Measurements from ENCODE around the gene C6orf89.

The C6orf89 gene

DNA sequence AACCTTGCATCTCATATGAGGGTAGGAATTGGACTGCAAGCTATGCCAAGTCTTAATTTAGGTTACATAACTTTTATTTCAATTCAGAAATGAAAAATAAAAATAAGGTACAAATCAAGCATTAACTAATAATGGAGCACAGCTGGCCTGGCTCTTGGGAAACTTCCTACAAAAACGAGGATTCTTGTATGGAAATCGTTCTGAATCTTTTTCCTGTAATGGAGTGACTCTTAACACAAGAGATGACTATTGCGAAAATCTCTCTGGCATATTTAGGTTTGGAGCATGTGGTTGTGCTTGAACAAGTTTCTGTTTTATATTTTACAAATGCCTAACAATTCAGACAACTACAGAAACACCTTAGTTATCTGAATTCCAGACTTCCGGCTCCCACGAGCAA, 34.8 kb downstream of the C6orf89 start:
- no peaks in the 10 kb centered on the region for H3K79me2 ChIP-seq (ENCODE audit: insufficient read depth, low read length)
- peaks cover 19% of the 10 kb centered on the region; the same call in 1 of the 2 replicates for H3K36me3 ChIP-seq (ENCODE audit: insufficient read depth, low read length)
- H3K4me2 ChIP-seq (ENCODE audit: low read depth, low read length, poor library complexity, severe bottlenecking): no peak overlapping the region
- no peaks in the 10 kb centered on the region for H3K9me2 ChIP-seq (replicated peaks; ENCODE audit: low read depth, low read length)
- no peak for TF ChIP-seq EZH2phosphoT487 (IDR thresholded peaks at IDR 0.05; ENCODE audit: borderline replicate concordance)
- TF ChIP-seq, protein P1, sequence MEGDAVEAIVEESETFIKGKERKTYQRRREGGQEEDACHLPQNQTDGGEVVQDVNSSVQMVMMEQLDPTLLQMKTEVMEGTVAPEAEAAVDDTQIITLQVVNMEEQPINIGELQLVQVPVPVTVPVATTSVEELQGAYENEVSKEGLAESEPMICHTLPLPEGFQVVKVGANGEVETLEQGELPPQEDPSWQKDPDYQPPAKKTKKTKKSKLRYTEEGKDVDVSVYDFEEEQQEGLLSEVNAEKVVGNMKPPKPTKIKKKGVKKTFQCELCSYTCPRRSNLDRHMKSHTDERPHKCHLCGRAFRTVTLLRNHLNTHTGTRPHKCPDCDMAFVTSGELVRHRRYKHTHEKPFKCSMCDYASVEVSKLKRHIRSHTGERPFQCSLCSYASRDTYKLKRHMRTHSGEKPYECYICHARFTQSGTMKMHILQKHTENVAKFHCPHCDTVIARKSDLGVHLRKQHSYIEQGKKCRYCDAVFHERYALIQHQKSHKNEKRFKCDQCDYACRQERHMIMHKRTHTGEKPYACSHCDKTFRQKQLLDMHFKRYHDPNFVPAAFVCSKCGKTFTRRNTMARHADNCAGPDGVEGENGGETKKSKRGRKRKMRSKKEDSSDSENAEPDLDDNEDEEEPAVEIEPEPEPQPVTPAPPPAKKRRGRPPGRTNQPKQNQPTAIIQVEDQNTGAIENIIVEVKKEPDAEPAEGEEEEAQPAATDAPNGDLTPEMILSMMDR (conservative IDR thresholded peaks at IDR 0.05; ENCODE audit: low read length): no peak
- no peaks in the 10 kb centered on the region for H3K27me3 ChIP-seq (ENCODE audit: insufficient read depth, low read length, poor library complexity, severe bottlenecking)
- H3K9ac ChIP-seq (ENCODE audit: low read depth, low read length, poor library complexity, severe bottlenecking): no peak overlapping the region
- no peak overlapping the region for H3K4me3 ChIP-seq (ENCODE audit: low read length, poor library complexity, severe bottlenecking)
- H3F3A ChIP-seq (ENCODE audit: low read depth): no peaks in the 10 kb centered on the region
- H3K4me1 ChIP-seq (ENCODE audit: insufficient read depth, low read length, poor library complexity, severe bottlenecking): peaks cover 43% of the 10 kb centered on the region
- no peaks in the 10 kb centered on the region for H4K20me1 ChIP-seq (ENCODE audit: insufficient read depth, low read length, poor library complexity, severe bottlenecking)
- no peaks in the 10 kb centered on the region for H3K9me3 ChIP-seq (ENCODE audit: insufficient read depth, low read depth, low read length)
- no peak overlapping the region for H2AFZ ChIP-seq (ENCODE audit: low read length)

DNA sequence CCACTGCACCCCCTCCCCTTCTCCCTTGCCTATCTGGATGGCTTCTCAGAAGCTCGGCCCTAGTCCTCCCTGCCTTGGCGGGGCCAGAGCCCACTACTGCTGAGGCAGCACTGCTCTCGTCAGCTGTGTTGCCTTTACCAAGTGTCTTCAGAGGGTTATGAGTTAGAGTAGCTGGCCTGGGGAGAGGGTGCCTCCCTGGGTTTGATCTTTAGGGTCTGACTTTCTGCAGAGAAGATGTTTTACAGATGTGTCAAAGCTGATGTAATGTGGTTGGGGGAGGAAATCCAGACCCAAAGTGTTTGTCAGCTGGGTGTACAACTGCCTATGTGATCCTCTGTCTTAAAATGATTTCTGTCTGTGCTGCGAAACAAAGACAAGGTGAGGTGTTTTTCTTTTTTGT, 38.4 kb downstream of the C6orf89 start:
- Histone ChIP-seq H3K9me3 (ENCODE audit: insufficient read depth, low read depth, low read length) (no peaks in the 10 kb centered on the region), H3K4me2 (ENCODE audit: low read depth, low read length, poor library complexity, severe bottlenecking) (no peak overlapping the region), H3K4me3 (ENCODE audit: low read length, poor library complexity, severe bottlenecking) (no peak overlapping the region), H3K36me3 (ENCODE audit: insufficient read depth, low read length) (peaks cover 8% of the 10 kb centered on the region; the same call in 1 of the 2 replicates), H3K79me2 (ENCODE audit: insufficient read depth, low read length) (no peaks in the 10 kb centered on the region), H2AFZ (ENCODE audit: low read length) (no peak overlapping the region), H3K9me2 (replicated peaks; ENCODE audit: low read depth, low read length) (no peaks in the 10 kb centered on the region), H4K20me1 (ENCODE audit: insufficient read depth, low read length, poor library complexity, severe bottlenecking) (no peaks in the 10 kb centered on the region), H3K9ac (ENCODE audit: low read depth, low read length, poor library complexity, severe bottlenecking) (no peak overlapping the region), H3F3A (ENCODE audit: low read depth) (no peaks in the 10 kb centered on the region), H3K4me1 (ENCODE audit: insufficient read depth, low read length, poor library complexity, severe bottlenecking) (peaks cover 35% of the 10 kb centered on the region), H3K27me3 (ENCODE audit: insufficient read depth, low read length, poor library complexity, severe bottlenecking) (no peaks in the 10 kb centered on the region)
- TF ChIP-seq EZH2phosphoT487 (IDR thresholded peaks at IDR 0.05; ENCODE audit: borderline replicate concordance): no peak
- TF ChIP-seq, protein P1 (conservative IDR thresholded peaks at IDR 0.05; ENCODE audit: low read length): no peak

DNA sequence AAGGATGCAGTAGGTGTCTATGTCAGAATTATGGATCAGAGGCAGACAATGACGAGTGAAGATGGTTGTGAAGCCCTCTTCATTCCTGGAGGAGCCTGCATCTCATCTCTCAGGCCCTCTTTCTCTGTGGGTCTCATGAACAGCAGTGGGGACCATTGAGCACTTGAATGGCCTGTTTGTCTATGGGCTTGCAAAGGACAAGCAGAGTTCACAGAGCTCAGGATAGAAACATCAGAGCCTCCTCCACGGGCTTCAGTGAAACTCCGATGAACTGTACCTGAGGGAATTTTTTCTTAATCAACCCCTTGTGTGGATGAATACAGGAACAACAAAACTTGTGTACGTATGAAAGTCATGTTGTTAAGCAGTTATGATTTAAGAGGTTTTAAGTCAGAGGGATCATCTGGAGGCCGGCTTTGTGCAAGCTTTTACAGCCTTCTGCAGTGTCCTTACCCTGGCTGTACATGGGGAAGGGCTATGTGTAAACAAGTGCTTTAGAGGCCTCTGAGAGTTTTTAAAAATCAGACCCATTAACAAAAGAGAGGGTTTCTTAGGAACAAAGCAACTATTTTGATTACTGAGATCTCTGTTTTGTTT, 39.1 kb downstream of the C6orf89 start:
- Histone ChIP-seq H2AFZ (ENCODE audit: low read length) (no peak overlapping the region), H3K4me3 (ENCODE audit: low read length, poor library complexity, severe bottlenecking) (no peak overlapping the region), H3K4me1 (ENCODE audit: insufficient read depth, low read length, poor library complexity, severe bottlenecking) (peaks cover 31% of the 10 kb centered on the region), H3F3A (ENCODE audit: low read depth) (no peaks in the 10 kb centered on the region), H3K9ac (ENCODE audit: low read depth, low read length, poor library complexity, severe bottlenecking) (no peak overlapping the region), H3K27me3 (ENCODE audit: insufficient read depth, low read length, poor library complexity, severe bottlenecking) (no peaks in the 10 kb centered on the region), H3K9me3 (ENCODE audit: insufficient read depth, low read depth, low read length) (no peaks in the 10 kb centered on the region), H3K79me2 (ENCODE audit: insufficient read depth, low read length) (no peaks in the 10 kb centered on the region), H3K4me2 (ENCODE audit: low read depth, low read length, poor library complexity, severe bottlenecking) (peak overlapping the region; percentile 8), H3K36me3 (ENCODE audit: insufficient read depth, low read length) (peaks cover 4% of the 10 kb centered on the region; the same call in 1 of the 2 replicates), H4K20me1 (ENCODE audit: insufficient read depth, low read length, poor library complexity, severe bottlenecking) (no peaks in the 10 kb centered on the region), H3K9me2 (replicated peaks; ENCODE audit: low read depth, low read length) (no peaks in the 10 kb centered on the region)
- TF ChIP-seq, protein P1 (conservative IDR thresholded peaks at IDR 0.05; ENCODE audit: low read length): no peak
- no peak for TF ChIP-seq EZH2phosphoT487 (IDR thresholded peaks at IDR 0.05; ENCODE audit: borderline replicate concordance)

Measured in Loucy (cell line).